SW480 (cell line): ENCODE results near the gene SLC13A5.

Experiments
- DNase-seq: peaks from one replicate; pipeline ENCODE4 v3.0.0-alpha.2; 2016; ENCODE audit warnings: low spot score

Gene SLC13A5

DNA sequence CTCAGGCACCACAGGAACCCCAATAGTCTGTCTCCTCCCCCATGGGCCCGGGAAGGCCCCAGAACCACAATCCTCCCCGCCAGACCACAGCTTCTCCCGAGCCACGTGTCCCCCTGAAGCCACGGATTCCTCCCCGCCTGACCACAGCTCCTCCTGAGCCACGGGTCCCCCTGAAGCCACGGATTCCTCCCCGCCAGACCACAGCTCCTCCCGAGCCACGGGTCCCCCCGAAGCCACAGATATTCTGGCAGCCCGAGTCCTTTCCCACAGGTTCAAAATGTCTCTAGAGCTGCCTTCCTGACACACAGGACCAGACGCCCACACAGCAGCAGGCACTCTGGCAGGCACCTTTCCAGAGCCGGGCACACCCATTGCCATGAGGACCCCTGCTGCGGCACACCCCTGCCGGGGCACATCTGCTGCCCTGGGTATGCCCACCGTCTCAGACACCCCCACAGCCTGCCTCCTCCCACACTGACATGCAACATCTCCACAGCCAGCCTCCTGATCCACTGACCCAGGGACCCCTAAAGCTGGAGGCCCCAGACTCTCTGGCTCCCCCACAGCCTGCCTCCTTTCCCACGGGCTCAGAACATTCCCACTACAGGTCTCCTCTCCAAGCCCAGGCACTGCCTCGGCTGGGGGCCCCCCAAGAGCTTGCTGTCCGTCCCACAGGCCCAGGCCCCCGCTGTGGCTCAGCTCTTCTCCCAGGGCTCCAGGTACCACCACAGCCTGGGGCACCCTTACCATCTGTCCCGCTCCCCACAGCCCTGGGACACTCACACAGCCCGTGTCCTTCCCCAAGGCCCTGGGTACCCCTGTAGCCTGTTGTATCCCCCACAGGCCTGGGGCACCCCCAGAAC, 74.9 kb downstream of the SLC13A5 start:
- no peak for DNase-seq

DNA sequence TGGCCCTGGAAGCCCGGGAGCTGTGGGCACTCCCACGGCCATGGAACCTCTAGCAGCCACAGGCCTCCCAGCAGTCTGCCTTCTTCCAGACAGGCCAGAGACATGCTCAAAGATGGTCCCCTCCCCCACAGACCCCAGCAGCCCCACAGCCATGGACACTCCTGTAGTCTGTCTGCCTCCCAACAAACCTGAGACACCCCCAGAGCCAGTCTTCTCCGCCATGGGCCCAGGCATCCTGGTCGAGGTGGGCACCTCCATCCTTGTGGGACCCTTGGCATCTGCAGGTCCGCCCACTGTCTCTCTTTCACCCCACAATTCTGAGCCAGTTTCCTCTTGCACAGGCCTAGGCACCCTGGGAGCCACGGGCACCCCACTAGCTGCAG, 75.7 kb downstream of the SLC13A5 start:
- DNase-seq = no peak

DNA sequence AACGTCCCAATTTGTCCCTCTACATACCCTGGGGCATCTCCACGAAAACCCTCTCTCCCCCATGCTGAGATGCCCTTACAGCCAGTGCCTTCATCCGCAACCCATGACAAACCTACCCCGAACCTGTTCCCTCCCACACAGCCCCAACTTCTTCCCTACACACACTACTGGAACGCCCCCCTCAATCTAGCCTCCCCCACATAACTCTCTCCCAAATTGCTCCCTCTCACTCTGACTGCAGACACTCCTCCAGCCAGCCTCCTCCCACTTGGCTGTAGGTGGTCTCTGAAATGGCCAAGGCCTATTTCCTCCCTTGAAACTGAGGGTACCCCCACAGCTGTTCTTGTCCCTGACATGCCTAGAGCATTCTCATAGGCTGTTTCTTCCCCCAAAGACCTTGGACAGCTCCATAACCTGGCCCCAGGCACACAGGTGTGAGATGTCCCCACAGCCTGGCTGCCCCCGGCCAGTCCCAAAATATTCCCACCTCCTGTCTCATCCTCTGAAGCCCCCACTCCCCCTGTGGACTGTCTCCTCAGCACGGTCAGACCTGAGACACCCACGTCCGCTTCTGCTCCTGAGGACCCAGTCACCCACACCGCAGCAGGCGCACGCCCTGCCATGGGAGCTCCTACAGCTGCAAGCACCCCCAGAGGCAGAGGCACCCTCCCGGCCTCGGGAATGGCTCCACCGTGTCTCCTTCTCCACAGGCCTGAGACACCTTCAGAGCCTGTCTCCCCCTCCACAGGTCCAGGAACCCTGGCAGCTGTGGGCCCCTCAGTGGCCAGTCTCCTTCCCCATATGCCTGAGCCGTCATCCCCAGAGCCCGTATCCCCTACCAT, 76.3 kb downstream of the SLC13A5 start:
- no peak for DNase-seq

- no peak for DNase-seq
Observed at GRCh38 chr17:6636105-6636504, 77.1 kb downstream of the SLC13A5 start.
